IPS-NIHi7 (cell line): ENCODE results near the gene FARSA.
A peak's percentile ranks its signal among the peaks of the same experiment; 100 is the strongest.
"Not testable (repeated sequence)": the region's sequence is repeated elsewhere in the genome, so short reads cannot be mapped to it uniquely, and the experiment has no call there.

Experiments used
- DNase-seq: peaks from one replicate; pipeline ENCODE4 v3.0.0; 2012; ENCODE audit warnings: mixed read lengths; ENCODE audit errors: extremely low spot score

The FARSA gene

DNA sequence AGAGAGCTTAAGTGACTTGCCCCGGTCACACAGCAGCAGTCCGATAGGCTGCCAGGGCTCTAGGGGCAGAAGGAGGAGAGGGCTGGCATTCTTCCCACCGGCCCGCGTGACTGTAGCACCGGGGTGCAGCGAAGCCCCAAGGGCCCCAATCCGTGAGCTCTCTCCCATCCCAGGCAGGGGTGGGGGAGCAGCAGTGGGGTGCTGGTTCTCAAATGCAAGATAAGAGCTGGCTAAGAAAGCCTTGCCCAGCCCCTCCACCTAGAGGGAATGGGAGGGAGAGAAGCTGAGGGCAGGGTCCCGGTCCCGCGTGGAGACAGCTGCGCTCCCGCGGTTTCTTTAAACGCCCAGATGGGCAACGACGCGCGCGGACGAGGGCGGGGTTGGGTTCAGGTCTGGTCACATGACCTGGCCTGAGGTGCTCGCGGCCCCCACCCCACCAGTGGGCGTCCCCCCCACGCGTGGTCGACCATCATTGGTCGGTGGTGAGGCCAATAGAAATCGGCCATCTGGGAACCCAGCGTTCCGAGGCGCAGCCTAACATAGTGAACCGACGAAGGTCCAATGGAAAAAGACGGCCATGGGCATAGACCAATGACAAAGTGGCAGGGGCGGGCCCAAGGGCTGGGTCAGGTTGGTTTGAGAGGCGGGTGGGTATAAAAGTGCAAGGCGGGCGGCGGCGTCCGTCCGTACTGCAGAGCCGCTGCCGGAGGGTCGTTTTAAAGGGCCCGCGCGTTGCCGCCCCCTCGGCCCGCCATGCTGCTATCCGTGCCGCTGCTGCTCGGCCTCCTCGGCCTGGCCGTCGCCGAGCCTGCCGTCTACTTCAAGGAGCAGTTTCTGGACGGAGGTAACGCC lies 4.6 kb upstream of the FARSA start, which contains the start of gene CALR:
TSS of gene CALR (plus strand) at position 683 of the 852 bp plus-strand sequence. CDS start at position 754, 71 bp downstream.
- DNase-seq = peak; percentile 96

DNA sequence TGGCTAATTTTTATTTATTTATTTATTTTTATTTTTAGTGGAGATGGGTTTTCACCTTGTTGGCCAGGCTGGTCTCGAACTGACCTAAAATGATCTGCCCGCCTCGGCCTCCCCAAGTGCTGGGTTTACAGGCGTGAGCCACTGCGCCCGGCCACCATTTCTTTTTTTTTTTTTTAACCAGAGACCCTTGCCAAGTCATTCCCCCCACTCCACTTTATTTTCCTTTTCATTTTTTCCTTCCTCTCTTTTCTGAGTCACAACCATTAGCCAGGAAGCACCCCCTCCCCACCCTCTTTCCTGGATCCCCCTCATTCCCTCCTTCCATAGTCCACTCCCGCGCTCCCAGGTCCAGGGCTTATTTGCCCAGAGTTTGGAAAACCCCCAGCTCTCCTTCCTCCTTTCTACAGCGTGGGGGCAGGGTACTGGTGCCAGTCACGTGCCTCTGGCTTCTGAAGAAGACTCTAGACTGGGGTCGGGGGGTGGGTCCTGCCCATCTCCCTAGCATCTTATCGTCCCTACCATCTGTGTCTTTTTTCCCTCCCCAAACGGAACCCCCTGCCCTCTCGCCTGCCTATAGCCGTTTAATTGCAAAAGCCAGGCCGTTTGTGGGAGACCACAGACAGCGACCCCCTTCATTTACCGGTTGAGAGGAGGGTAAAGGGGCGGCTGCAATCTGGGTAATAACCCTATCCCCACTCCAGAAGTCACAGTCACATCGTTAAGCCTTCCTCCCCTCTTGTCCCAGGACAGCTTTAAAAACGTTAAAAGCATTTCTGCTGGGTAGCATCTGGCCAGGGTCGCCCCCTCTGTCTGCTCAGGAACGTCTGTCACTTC lies 3.8 kb upstream of the FARSA start:
- peak; percentile 59 for DNase-seq

DNA sequence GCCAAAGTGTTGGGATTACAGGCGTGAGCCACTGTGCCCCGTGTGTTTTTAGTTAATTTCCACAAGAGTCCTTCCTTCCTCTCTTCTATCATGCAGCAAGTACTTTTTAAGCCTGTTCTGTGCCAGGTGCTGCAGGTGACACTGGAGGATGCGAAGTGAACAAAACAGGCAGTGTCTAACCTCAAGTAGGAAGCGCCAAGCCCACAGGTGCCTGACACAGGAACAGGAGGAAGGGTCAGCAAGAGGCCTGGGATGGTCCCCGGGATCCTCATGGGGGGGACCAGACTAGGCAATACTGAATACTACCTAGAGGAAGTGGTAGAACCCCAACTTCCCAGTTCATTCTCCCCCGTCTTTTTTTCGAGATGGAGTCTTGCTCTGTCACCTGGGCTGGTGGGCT lies 3.1 kb upstream of the FARSA start:
- no peak for DNase-seq

DNA sequence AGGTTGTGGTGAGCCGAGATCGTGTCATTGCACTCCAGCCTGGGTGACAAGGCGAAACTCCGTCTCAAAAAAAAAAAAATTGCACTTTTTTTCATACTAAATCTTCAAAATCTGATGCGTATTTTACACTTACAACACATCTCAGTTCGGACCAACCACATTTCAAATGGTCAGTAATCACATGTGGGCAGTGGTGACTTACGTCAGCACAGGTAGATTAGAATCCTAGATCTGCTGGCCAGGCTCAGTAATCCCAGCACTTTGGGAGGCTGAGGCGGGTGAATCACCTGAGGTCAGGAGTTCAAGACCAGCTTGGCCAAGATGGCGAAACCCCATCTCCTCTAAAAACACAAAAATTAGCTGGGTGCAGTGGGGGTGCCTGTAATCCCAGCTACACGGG lies 1.6 kb upstream of the FARSA start:
- DNase-seq = no peak

DNA sequence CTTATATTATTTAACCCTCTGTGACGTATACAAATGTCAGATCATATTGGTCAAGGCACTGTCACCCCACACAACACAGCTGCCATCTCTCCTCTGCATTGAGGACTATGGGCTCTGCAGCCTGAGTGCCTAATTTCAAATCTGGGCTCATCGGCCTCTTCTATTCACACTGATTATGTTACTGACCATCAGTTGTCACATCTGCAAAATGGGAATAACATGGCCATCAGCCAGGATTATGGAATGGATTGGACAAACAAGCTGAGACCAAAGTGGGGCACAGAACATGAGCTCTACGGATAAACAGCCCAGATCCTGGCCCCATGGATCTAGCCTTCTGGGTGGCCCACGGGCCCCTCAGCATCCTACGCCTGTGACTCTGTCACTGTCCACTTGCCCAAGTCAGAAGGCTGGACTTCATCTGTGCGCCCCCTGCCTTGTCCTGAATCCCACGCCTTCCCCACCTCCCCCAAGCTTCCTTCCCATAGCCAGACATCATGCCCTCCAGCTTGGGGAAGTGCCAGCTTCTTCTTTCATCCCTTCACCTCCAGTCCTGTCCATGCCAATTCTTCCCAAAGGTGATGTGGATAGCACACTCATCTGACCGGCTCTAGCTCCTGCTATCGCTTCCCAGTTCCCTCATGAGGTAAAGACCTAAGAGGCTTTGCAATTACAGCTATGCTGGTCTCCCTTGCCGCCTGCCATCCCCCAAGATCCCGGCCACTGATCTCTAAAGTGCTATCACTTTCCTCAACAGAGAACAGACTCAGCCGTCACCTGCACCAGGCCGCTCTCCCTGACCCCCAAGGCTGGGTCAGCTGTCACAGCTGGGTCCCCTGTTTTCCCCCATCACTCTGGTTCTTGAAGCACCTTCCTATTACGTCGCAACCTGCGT lies 872 bp downstream of the FARSA start:
- no peak for DNase-seq

DNA sequence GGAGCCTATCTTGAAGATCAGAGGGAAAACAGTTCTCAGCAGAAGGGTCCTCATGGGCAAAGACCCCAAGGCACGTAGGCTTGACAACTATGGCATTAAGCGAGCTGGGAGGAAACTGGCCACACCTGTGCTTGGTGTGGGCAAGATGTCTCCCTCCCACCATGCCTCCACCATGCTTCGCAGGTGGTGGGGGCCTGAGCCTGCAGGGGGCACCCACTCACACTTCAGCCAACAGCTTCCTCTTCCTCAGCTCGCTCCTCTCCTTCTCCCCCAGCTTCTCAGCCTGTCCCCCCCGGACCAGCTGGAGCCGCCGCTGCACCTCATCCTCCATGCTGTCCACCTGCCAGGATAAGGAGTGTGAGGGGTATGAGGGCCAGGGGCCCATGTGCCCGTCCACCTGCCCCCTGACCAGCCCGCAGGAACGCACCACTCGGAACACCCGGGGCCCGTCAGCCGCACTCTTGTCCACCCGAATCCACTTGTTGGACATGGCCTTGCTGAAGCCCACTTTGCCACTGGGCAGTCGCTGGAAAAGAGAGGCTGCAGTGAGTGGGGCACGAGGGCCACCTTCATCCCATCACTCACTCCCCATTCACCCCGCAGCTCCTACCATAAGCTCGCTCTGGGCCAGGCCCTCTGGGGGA lies 3.4 kb downstream of the FARSA start:
- no peak for DNase-seq

DNA sequence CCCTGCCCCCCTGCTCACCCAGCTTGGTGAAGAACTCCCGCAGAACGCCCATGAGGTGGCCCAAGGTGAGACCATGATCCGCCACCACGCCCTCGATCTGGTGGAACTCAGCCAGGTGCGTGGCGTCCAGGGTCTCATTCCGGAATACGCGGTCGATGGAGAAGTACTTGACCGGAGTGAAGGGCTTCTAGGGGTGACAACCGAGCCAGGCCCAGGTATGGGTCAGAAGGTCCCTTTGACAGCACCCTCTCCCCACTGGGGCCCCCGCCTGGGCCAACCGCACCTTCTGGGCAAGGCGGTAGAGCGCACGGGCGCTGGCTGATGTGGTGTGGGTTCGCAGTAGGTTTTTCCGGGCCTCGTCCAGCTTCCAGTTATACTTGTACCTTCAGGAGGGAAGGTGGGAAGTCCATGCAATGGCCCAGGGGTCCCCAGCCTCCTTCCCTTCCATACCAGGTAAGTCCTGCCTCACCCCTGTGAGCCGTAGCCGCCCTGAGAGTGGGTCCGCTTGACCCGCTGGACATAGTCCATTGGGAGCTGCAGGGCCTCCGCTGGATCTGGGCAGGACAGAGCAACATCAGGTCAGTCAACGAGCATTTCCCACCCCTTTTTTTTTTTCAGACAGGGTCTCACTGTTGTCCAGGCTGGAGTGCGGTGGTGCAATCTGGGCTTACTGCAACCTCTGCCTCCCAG lies 8.7 kb downstream of the FARSA start:
- no peak for DNase-seq

DNA sequence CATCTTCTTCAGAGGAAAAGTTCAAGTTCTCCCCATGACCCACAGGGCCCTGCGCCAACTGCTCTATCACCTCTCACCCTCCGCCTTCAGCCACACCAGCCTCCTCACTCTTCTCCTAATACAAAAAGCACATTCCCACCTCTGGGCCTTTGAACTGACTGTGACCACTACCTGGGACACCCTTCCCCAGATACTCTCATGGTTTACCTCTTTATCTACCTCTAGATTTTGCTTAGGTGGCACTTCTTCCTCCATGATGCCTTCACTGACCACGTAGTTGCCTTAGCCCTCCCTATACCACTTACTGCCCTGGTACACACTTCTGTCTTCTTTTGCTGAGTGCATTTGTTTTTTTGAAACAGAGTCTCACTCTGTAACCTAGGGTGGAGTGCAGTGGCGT lies 10.6 kb downstream of the FARSA start:
- no peak for DNase-seq

DNA sequence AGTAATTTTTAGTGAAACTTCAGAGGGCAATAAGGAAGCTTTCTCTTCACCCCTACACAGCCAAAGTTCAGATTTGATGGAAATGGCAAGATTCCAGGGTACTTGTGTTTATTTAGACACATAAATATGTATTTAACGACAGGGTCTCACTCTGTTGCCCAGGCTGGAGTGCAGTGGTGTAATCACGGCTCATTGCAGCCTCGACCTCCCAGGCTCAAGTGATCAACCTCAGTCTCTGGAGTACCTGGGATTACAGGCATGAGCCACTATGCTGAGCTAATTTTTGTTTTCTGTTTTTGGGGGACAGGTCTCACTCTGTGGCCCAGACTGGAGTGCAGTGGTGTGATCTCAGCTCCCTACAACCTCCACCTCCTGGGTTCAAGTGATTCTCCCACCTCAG lies 12.5 kb downstream of the FARSA start:
- no peak for DNase-seq

DNA sequence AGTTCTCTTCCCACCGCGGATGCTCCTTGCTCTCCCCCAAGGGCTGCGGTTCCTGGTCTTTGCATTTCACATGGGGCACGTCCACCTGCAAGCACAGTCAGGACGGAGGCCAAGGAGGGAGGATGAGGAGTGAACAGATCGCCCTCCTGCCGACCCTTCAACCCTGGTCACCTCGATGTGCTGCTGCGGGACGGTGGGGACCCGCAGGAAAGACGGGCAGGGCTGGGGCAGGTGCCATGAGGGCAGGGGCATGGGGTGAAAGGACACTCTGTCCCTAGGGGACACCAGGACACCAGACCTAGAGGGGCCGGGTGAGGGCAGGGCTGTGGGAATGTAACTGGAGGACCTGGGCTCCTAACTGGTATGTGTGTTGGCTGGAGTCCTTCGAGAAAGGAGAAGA lies 15.3 kb downstream of the FARSA start:
- DNase-seq = no peak

DNA sequence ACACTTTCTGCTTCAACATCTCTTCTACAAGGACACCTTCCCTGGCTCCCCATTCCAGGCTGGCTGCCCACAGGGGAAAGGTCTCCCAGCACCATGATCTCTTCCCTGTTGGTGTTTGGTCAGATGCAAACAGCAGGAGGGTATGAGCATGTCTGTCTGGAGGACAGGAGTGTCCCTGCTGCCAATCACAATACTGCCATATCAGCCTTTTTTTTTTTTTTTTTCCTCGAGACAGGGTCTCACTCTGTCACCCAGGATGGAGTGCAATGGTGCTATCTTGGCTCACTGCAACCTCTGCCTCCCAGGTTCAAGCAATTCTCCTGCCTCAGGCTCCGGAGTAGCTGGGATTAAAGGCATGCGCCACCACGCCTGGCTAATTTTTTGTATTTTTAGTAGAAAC lies 17.7 kb downstream of the FARSA start:
- not testable (repeated sequence) for DNase-seq

DNA sequence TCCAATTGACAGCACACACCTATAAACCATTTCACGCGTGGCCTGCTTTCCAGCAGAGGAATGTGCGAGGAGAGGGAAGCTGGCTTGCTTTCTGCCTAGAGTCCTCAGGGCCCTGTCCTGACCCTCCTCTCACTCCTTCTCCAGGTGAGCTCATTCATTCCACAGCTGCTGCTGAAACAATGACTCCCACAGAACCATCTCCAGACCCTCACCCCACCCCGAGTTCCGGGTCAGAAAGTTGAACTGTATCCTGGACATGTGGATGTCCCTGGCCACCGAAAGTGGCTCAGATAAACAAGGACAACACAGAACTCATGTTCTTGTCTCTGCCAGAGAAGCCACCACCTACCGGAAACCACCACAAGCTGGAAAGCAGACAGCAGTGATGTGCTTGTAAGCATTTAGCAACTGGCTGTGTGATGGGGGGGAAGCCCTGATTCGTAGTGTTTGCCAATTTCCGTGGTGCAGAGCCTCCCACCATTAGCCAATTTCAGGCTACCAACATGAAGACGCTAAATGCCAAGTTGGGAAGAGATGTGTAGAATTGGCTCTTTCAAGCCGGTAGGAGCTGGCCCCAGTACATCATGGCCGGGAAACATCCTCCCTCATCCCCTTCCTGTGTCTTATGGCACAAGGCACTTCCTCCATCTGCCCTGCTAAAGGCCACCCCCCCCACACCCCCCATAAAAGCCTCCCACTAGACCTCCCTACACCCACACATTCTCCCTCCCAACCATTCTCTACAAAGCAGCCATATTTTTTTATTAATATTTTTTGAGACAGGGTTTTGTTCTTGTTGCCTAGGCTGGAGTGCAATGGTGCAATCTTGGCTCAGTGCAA lies 19.4 kb downstream of the FARSA start:
- DNase-seq = no peak

DNA sequence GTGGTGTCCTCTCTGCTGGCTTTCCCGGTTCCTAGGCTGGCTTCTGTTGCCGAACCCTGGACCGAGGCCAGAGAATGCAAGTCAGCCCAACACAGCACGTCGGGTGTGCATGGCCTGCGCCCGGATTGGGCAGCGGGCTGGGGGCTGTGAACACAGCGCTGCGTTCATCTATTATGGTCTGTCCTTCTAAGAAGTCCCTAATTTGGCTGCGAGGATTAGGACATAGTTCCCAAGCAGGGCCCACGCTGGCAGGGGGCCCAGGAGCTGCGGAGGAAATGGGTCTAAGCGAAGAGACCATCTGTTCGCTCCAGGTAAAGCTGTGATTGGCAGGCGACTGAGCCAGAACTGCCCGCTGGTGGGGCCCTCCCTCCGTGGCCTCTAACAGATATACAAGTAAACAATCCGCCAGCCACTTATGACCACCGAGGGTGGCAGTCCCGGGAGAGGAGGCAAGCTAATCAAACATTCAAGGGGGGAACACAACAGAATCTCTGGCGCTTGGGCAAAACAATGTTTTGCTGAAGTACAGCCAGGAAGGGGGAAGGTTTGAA lies 20.4 kb downstream of the FARSA start:
- peak; percentile 63 for DNase-seq

DNA sequence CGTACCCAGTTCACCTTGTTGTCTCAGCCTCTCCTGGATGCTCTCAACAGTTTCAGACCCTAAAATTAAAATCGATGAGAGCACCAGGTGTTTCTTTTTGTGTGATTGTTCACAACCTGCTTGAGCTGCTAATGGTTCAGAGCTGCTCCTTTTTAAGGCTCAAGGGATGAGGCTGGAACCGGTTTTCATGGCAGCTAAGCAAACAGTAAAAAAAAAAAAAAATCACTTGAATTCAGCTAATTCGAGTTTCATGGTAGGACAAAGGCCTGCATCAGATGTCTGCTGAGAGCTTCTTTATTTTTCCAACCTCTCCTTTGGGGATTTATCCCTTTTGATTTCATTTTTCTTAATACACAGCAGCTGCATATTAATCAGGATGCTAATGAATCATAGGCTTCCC lies 20.9 kb downstream of the FARSA start:
- no peak for DNase-seq

DNA sequence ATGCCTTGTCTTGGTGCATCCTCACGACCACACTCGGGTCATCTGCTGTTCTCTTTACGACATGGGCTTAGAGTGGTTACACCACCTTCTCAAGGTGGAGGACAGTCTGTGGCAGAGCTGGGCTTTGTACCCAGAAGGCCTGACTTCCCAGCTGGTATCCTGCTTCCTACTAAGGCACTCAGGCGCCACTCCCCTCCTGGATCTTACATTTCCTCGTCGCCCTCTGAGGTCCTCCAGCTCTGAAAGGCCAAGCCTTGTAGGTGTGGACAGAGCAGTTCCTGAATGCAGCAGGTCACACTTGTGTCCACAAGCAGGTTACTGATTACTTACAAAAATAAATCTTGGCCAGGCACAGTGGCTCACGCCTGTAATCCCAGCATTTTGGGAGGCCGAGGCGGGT lies 26.3 kb downstream of the FARSA start:
- DNase-seq = no peak

DNA sequence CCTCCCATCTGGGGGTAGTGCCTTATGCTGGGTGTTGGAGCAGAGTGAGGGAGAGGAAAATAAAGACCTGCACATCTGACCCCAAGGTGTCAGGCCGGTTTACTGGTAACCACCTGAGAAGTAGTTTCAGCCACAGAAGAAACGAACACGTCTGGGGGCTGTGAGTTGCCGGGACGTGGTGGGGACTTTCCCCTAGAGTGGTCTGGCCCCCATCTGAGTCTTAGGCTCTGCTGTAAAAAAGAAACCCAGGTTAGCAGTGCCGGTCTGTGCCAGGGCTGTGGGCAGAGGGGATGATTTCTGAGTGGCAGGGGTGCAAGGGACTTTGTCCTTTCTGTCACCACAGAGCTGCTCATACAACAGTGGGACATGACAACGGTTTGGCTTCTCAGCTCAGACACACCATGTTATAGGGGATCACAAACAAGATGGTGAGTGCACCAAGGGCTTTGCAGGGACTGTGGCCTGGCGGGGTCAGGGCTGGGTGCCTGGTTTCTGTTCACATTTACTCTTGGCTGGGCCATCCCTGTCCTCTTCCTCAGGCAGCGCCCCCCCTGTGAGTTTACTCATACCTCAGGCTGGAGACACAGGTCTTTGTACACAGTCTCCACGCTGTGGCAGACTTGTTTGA lies 33.5 kb downstream of the FARSA start:
- DNase-seq = no peak

DNA sequence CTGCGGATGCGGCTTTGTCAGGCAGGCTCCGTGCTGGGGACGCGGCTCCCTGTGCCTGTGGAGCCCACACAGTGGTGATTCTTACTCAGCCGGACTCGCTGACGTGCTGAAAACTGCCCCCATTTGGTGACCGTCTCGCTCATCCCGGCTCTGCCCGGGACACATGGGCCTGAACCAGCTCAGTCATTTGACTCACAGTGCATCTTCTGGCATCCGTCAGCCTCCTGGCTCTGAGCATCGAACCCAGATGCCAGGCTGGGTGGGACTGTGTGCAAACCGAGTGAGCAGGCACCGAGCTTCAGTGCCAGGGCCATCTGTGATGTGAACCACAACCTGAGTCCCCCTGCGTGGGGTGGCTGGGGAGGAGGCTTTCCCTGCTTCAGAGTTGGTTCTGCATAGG lies 37.1 kb downstream of the FARSA start:
- no peak for DNase-seq

DNA sequence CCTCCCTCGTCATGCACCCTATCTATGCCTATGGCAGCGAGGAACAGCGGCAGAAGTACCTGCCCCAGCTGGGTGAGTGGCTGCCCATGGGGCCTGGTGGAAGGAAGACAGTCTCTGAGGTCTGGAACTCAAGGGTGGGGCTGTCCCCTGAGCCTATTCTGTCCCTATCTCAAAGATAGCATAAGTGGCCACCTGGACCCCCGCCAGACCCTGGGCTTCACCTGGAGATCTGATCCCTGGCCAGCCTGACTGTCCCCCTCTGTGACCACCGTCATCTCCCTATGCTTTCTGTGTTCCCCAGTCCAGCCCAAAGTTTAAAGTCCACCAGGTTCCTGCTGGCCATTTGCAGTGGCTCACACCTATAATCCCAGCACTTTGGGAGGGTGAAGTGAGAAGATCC lies 39.9 kb downstream of the FARSA start:
- no peak for DNase-seq

DNA sequence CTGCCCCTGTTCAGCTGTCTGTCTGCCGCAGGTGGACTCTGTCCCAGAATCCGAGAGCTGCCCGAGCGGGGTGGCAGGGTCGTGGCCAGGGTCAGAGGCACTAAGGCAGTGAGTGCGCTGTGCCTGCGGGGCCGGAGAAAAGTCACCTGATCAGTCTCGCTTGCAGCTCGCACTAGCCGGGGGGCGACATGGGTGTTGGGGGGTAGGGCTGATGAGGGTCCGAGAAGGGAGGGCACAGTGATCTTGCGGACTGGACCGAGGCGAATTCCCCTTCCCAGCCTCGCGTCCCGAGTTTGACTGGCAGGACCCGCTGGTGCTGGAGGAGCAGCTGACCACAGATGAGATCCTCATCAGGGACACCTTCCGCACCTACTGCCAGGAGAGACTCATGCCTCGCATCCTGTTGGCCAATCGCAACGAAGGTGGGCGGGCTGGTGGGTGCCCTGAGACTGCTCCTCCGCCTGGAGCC lies 41.9 kb downstream of the FARSA start:
- DNase-seq = no peak
